NCI-H774 (cell line): Measurements from ENCODE around the gene ZMYM4.
"Not testable (repeated sequence)": the region's sequence is repeated elsewhere in the genome, so short reads cannot be mapped to it uniquely, and the experiment has no call there.

Source experiments
- DNase-seq: peaks from one replicate; lab custom pipeline; 2025; lab: John Stamatoyannopoulos, UW

ZMYM4 gene

GRCh38 chr1:35454176-35454575 lies 185.7 kb downstream of the ZMYM4 start:
- DNase-seq: no peak

- DNase-seq: no peak
Measured at GRCh38 chr1:35454616-35455015, 186.1 kb downstream of the ZMYM4 start.

- DNase-seq: no peak
Measured at GRCh38 chr1:35460796-35461195, 192.3 kb downstream of the ZMYM4 start.

- DNase-seq: no peak
Measured at GRCh38 chr1:35461966-35462651, 193.6 kb downstream of the ZMYM4 start.

GRCh38 chr1:35463232-35463631 lies 194.7 kb downstream of the ZMYM4 start:
- DNase-seq: no peak

- not testable (repeated sequence) for DNase-seq
Measured at GRCh38 chr1:35463749-35464148, 195.2 kb downstream of the ZMYM4 start.

GRCh38 chr1:35466120-35466519 lies 197.6 kb downstream of the ZMYM4 start:
- DNase-seq: no peak

- no peak for DNase-seq
Measured at GRCh38 chr1:35470977-35471613, 202.6 kb downstream of the ZMYM4 start.
